CD4-positive, alpha-beta T cell treated with Interleukin-6 for 4 hours (primary cell): ENCODE data around the gene TAOK2.
"Not testable (repeated sequence)": the region's sequence is repeated elsewhere in the genome, so short reads cannot be mapped to it uniquely, and the experiment has no call there.

Experiments
- DNase-seq: peaks from one replicate; pipeline ENCODE4 v3.0.0-alpha.2; 2020; ENCODE audit warnings: mixed read lengths

TAOK2 gene

DNA sequence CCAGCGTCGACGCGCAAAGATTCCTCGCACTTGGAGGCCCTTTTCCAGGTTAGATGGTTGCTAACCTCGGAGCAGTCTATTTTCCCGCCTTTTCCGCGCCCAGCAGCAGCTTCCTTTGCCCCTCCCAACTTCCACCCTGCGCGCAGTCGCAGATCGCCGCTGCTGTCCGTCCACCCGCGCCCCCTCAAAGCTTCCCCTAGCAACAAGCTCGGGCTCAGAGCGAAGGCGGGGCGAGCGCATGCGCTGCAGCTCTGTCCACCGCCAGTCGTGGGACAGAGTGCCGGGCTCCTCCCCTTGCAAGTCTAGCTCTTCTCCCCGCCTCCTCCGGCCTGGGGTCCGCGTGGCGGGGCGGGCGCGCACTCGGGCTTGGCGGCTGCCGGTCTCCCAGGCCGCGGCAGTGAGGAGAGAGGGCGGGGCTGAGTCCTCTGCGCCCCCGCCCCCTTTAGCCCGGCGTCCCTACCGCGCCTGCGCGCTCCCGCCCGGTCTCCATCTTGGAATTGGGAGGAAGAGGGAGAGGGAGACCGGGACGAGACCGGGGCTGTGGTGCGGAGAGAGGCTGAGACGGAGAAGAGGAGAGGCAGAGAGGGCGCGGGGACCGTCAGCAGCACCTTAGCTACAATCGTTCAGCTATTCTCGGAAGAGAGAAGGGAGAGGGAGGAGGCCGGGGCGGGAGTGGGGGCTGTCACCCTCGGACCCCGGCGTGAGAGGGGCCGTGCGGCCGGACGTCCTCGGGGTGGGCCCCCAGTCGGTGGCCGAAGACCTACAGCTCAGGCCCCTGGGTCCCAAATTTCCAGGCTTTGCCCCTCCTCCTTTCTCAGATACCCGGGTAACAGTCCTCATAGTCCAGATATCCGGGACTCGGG lies at the start of gene TAOK2:
TSS of gene TAOK2 (plus strand) at position 485 of the 863 bp plus-strand sequence. CDS start 3,905 bp downstream, outside the sequence.
- DNase-seq: peak; percentile 98

DNA sequence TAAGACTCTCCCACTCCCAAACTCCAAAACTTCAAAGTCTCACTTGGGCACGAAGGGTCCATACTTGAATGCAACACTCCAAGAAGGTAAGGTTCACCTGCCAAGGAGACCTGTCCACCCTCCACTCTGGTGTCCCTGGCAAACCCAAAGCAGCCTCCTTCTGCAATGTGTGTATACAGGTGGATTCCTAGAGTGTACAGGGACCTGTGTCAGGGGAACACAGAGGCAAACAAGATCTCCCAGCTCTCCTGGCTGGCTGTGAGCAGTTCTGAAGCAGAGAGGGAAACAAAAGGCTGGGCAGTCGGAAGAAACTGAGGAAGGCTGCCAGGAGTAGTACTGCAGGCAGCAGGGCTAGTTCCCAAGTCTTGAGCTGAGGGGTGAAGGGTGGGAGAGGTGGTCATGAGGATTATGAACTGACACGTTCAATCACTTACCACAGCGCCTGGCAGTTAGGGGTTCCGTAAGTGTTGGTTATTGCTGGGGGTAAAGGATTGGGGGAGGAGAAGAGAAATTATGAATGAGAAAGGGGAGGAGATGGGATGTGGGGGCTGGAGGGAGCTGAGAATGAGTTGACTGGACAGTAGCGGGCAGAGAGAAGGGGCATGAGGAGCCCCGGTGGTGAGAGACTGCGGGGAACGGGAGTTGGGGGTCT lies 48.4 kb upstream of the TAOK2 start:
- DNase-seq: no peak

DNA sequence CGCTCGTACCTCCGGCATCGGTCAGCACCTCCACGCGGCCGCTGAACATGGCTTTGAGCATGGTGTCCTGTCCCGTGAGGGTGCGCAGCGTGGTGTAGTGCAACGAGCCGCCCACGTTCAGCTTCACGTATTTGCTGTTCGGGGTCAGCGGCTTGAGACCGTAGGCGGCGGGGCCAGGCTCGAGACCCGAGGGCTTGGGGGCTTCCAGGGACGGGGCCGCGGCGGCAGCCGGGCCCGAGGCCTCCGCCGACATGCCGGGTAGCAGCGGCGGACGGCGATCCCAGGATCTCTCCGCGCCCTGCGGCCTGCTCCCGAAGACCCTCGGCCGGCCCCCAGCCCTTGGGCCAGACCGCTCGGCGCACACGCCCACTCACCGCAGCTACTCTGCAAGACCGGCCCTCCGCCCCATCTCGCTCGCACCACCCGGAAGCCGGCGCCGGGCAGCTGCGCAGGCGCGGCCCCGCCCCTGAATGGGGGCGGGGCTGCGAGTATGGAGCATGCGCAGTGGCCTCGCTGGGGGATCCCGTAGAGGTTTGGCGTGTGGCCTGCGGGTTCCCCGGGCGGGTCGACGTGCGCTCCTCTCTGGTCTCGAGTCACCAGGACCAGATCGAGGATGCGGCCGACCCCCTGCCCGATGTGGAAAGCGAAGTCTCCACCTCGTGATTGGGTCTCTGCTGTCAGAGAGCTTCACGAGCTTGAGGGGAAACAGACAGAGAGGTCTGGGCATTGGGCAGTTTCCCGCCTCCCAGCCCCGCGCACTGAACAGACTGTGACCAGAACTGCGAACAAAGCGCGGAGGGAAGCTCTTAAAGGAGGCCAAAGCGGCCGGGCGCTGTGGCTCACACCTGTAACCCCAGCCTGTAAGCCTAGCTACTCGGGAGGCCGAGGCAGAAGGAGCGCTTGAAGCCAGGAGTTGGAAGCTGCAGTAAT lies 47.6 kb upstream of the TAOK2 start, which contains the start of gene KCTD13:
TSS of gene KCTD13 (minus strand) at position 446 of the 930 bp plus-strand sequence. CDS start at position 253, 193 bp downstream.
- peak; percentile 81 for DNase-seq

DNA sequence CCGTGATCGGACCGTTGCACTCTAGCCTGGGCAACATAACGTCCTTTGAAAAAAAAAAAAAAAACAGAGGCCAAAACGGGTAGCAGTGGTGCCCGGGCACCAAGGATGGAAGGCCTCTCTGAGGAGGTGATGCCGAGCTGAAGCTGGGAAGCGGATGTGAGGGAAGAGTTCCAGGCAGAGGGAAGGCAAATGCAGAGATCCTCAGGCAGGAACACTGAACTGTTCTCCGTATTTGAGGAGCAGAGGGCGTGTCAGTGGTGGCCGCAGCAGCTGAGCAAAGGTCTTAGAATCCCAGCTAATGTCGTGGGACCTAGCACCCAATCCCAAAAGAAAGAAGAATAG lies 47.0 kb upstream of the TAOK2 start:
- no peak for DNase-seq

DNA sequence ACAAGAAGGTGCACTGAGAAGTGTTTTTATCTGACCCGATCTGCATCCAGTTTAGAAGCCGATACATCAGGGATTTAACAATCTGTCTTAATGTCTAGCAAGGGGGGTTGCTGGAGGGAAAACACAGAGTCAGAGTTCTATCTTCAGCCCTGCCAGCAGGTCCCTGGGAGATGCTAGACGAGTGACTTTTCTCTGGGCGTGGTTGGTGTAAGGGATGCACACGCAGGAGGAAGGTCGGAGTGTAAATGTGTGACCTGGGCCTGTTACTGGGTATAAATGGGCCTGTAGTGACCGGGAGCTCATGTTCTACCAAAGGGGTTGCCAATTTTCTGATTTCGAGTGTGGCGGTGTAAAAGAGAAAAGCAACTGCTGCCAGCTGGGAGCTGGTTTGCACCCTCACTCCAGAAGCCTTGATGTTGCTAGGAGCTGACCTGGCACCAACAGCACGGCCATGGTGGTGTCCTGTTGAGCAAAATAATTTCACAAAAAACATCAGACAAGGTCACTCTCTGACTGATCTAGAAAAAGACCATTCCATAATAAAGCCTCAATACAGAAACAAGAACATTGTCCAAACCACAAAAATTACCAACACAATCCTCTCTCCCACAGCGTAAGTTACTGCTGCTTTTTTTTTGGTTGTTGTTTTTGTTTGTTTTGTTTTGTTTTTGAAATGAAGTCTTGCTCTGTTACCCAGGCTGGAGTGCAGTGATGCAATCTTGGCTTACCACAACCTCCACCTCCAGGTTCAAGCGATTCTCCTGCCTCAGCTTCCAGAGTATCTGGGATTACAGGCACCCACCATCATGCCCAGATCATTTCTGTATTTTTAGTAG lies 46.4 kb upstream of the TAOK2 start:
- DNase-seq: no peak

DNA sequence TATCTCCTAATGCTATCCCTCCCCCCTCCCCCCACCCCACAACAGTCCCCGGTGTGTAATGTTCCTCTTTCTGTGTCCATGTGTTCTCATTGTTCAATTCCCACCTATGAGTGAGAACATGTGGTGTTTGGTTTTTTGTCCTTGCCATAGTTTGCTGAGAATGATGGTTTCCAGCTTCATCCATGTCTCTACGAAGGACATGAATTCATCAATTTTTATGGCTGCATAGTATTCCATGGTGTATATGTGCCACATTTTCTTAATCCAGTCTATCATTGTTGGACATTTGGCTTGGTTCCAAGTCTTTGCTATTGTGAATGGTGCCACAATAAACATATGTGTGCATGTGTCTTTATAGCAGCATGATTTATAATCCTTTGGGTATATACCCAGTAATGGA lies 41.9 kb upstream of the TAOK2 start:
- DNase-seq: not testable (repeated sequence)

DNA sequence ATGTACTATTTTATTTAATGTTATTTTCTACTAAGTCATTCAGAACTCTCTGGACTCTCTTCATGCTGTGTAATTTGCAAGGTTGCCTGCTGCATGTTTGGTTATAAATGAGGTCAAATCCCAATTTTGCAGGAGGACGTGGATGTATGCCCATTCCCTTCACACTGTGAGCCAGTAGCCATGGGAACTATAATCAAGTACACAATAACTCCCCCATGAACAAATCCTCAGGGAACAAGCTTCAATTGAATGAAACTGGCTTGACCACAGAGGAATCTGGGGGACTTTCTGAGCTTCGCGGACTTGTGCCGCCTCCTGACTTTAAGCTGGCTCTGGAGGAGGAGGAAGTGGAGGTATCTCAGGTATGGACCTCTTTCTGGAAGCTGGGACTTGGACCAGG lies 33.0 kb upstream of the TAOK2 start:
- DNase-seq: no peak

DNA sequence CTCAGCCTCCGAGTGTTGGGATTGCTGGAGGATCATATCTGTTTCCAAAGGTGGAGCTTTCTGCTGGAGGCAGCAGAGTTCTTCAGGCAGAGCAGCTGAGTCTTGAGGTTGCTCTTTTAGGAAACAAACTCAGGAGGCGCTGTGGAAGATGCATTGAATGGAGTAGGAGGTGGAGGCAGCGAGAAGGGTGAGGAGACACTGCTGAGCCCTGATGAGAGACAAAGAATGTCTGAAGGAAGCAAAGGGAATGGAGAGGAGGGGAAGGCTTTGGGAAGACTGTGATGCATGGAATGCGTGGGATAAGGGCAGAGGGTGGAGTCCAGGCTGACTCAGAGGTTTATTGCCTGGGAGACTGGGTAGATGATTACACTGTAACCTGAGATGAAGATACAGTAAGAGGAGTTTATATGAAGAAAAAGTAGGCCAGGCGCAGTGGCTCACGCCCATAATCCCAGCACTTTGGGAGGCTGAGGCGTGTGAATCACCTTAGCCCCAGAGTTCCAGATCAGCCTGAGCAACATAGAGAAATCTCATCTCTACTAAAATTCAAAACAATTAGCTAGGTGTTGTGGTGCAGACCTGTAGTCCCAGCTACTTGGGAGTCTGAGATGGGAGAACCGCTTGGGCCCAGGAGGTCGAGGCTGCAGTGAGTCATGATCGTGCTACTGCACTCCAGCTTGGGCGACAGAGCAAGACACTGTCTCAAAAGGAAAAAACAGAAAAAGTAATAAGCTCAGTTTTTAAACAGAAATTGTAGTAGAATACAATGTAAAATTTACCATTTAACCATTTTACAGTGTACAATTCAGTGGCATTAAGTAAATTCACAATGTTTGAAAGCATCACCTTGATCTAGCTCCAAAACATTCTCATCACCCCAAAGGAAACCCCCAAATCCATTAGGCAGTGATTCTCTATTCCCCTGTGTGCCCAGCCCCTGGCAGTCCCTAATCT lies 29.5 kb upstream of the TAOK2 start:
- no peak for DNase-seq

DNA sequence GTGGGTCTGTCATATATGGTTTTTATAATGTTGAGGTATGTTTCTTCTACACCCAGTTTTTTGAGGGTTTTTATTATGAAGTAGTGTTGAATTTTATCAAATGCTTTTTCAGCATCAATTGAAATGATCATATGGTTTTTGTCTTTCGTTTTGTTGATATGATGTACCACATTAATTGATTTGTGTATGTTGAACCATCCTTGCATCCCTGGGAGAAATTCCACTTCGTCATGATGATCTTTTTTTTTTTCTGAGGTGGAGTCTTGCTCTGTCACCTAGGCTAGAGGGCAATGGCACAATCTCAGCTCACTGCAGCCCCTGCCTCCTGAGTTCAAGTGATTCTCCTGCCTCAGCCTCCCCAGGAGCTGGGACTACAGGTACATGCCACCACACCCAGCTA lies 25.8 kb upstream of the TAOK2 start:
- no peak for DNase-seq

DNA sequence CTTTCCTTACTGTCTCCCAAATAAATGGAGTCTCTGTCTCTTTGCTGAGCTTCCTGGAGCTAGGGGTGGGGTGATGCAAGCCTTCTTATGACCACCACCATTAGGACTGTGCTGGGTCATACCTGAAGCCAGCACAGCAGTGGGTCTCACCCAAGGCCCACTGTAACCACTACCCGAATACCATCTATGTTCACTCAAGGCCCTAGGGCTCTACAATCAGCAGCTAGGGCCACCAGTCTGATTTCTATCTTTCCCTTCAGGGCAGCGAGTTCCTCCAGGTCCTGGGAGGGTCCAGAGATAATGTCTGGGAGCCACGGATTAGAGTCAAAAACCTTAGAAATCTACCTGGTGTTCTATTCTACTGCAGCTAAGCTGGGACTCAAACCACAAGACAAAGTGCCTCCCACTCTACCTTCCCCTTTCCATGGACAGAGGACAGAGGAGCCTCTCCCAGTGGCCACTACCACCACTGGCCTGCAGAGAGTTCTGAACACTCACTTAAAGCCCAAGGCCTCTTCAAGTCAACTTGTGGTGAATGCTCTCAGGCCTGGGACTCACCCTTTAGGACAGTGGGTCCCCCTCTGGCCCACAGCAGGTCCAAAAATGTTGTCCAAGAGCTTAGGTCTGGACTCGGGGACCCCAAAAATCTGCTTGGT lies 22.7 kb upstream of the TAOK2 start:
- DNase-seq: no peak

DNA sequence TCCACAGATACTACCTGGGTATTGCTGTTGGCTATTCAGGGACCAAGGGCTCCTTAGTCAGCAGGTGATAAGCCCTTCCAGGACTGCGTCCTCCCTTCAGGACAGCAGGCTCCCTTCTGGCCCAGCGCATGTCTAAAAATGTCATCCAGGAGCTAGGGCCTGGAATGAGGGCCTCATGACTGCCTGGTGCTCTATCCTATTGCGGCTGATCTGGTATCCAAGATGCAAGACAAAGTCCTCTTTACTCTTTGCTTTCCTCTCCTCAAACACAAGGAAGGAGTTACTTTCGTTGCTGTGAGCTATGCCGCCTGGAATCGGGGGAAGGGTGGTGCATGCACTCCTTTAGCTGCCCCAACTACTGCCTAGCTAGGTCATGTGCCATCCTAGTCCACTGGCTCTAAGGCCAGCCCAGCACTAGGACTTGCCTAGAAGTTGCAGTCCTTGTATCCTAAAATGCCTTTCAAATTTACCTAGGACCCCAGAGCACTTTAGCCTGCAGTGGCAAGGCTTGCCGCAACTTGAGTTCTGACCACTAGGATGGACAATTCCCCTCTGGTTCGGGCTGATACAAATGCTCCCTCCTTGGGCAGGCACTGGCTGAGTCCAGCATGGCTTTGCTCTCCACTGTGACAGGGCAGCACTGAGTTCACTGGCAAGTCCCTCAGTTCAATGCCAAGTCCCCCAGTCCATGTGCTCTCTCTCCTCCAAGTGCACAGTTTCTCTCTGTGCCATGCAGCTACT lies 21.9 kb upstream of the TAOK2 start:
- no peak for DNase-seq

DNA sequence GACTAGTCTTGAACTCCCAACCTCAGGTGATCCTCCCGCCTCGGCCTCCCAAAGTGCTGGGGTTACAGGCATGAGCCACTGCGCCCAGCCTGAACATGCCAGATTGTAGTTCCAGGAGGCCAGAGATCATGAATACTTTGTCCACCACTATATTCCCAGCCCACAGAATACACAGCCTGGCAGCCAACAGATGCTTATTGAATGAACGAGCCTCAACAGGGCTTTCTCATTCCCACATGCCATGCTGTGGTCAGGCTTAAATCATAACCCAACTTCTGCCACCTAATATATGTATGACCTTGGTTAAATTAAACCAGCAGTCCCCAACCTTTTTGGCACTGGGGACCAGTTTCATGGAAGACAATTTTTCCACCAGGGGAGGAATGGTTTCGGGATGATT lies 14.9 kb upstream of the TAOK2 start:
- no peak for DNase-seq

DNA sequence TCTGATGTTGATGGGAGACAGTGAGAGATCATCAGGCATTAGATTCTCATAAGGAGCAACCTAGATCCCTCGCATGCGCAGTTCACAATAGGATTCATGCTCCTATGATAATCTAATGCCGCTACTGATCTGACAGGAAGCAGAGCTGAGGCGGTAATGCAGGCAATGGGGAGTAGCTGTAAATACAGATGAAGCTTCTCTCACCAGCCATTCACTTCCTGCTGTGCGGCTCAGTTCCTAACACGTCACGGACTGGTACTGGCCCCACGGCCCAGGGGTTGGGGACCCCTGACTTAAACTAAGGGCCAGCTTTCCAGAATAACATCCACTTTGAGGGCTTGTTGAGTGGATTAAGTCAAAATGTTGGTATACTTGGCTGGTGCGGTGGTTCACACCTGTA lies 14.4 kb upstream of the TAOK2 start:
- no peak for DNase-seq

DNA sequence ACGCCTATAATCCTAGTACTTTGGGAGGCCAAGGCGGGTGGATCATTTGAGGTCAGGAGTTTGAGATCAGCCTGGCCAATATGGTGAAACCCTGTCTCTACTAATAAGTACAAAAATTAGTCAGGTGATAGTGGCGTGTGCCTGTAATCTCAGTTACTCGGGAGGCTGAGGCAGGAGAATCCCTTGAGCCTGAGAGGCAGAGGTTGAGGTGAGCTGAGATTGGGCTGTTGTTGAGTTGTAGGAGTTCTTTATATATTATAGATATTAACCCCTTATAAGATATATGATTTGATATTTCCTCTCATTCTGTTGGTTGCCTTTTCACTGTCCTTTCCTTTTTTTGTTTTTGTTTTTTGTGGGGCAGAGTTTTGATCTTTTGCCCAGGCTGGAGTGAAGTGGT lies 13.8 kb upstream of the TAOK2 start:
- DNase-seq: not testable (repeated sequence)

DNA sequence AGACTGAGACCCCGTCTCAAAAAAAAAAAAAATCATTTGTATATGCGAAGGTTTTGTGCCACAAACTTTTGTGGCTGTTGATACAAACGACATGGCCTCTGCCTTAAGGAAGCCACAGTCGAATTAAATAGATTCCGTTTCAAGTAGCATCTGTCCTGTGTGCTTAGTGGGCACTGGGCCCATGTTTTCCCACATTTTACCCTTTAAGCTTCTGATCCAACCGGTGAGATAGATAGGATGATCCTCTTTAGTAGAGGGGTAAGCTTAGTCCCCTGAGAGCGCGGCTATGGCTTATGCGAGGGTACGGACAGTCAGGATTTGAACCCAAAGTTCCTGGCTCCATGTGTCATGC lies 12.6 kb upstream of the TAOK2 start:
- no peak for DNase-seq

DNA sequence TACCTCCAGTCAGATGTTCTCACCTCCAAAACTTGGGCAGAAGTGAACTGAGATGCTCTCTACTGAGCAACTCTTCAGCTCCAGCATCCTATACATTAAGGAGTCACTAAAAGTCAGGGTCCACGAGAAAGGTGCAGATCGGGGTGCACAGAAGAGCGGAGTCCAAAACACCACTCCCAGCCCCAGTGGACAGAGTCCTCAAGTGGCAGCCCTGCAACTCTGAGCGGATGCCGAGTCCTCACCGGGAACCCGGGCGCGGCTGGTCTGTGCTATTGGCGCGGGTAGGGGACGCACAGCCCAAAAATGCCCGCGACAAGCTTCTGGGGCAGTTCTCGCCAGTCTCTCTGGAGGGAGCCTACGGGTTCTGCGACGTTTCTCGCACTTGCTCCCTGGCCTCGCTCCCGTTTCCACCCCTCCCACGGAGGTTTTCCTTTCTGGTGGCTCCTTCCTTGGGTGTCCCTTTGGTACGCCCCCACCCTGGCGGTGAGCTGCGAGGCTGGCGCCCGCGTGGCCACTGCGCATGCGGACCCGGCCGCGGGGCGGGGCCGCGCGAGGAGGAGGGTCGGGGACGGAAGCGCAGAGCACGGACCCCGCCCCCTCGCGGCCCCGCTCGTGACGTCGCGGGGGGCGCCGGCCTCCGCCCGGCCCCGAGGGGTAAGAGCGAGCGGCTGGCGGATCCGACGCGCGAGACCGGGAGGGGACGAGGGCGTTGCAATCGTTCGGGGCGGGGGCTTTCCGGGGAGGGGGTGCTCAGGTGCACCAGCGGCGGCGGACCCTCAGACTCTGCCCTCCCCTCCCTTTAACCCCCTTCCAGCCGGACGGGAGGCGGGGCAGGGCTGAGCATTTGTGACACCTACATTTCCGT lies 12.0 kb upstream of the TAOK2 start, which contains the start of gene TMEM219:
TSS of gene TMEM219 (plus strand) at position 601 of the 865 bp plus-strand sequence. CDS start 1,065 bp downstream, outside the sequence.
- DNase-seq: peak; percentile 93

DNA sequence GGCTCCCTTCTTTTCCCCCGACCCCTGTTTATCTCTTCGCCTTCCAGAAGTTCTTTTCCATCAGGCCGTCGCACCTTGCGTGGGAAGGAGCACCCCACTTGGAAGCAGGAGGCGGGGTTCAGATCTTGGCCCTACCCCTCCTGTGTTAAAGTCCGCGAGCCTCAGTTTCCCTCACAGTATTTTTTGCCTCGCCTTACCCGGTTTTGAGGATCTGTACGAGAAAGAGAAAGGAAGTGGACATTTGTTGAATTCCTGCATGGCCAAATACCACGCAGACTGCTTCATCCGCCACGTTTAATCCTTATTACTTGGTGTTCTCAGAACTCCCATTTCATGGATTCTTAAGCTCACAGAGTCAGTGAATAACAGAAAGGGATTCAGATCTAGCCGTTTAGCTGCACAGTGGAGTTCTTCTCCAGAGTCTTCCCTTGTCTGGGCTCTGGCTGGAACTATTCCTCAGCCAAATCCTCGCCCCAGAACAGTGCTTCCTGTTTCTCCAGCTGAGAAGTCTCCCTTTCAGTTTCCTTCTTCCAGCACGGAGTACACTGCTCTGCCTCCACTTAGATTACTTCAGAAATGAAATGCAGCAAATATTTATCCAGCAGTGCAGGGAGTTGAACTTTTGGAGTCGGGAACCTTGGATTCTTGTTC lies 11.2 kb upstream of the TAOK2 start:
- no peak for DNase-seq
